Left colon (tissue), 2 donors: ENCODE measurements around the gene DCAF10. TPM values are rescaled to one million over a fixed set of nuclear protein-coding genes. Genes with fewer than 3 reads are reported as not detected.
"Not testable (repeated sequence)": the region's sequence is repeated elsewhere in the genome, so short reads cannot be mapped to it uniquely, and the experiment has no call there.

Experiments used
- ATAC-seq: fragments of 200-7000 bp; cut with Tn5 transposase; one replicate; pipeline ENCODE4 v1.9.1; 2020; ENCODE audit warnings: mild to moderate bottlenecking, moderate library complexity
- DNase-seq, 2 donors: peaks; one replicate each; pipeline ENCODE4 v3.0.0-alpha.2; 2020
- intact Hi-C, 2 donors: fragments of 100-400 bp; cut with DNase I in 1 of 2; cut with micrococcal nuclease in 1 of 2; formaldehyde crosslinking; loops; one replicate each; pipeline versions ENCODE4 v1.11.2 to v1.14.0; 2022; cut with DNase I, micrococcal nuclease
- long read RNA-seq: library from polyadenylated mRNA; unstranded; transcript quantifications from one replicate; pipeline ENCODE4 v2.0.0, GENCODE V29; 2021
- total RNA-seq, 2 donors: library from RNA; stranded (reverse); fragmentation: NEBNext Ultra II Directional; extraction: Animal tissue kit (Norgen Biotek cat#: 25700); gene quantifications; one replicate each; pipeline ENCODE4 v1.2.1, GENCODE V29; 2021
- donor health status: DM: no; HTN: no; CAD: no.
- donor health status: DM: yes; HTN: yes; CAD: no.

The DCAF10 gene, protein sequence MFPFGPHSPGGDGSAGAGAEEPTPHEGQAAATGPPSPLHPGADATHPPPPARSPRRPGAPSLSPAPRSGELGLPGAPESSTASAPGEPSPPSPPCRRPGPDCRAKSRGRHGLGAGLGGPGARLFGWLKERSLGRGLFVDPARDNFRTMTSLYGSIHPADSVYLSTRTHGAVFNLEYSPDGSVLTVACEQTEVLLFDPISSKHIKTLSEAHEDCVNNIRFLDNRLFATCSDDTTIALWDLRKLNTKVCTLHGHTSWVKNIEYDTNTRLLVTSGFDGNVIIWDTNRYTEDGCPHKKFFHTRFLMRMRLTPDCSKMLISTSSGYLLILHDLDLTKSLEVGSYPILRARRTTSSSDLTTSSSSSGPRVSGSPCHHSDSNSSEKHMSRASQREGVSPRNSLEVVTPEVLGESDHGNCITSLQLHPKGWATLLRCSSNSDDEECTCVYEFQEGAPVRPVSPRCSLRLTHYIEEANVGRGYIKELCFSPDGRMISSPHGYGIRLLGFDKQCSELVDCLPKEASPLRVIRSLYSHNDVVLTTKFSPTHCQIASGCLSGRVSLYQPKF
- total RNA-seq = 10 to 100 TPM; 21.2 to 26.9 TPM
- long read RNA-seq, transcript DCAF10-202 (7 exons, 3,862 nt) = major isoform, 30 of 60 reads
- long read RNA-seq, partial matches to known transcripts = 5 of 60 reads
- long read RNA-seq, other reads (novel, unspliced or antisense) = 25 of 60 reads

DNA sequence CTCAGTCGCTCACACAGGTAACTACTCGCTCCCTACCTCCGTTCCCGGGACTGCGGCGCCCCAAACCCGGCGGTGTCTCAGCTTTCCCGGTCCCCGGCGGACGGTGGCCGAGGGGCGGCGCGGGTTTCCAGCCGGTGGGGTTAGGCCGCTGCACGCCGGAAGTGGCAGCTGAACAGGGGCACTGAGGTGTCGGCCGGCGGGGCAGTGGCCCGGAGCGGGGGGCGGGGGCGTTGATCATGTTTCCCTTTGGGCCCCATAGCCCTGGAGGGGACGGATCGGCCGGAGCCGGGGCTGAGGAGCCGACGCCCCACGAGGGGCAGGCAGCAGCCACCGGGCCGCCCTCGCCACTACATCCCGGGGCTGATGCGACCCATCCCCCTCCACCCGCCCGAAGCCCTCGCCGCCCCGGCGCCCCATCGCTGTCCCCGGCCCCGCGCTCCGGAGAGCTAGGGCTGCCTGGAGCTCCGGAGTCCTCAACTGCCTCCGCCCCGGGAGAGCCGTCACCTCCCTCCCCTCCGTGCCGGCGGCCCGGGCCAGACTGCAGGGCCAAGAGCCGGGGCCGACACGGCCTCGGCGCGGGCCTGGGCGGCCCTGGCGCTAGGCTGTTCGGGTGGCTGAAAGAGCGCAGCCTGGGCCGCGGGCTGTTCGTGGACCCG, at the start of gene DCAF10:
TSS of gene DCAF10 (plus strand) at position 167 of the 656 bp plus-strand sequence. CDS start at position 237, 70 bp downstream.
- DNase-seq = peak; percentile 83 to 88
- intact Hi-C loops = no loop called here
- peak; percentile 89 for ATAC-seq

DNA sequence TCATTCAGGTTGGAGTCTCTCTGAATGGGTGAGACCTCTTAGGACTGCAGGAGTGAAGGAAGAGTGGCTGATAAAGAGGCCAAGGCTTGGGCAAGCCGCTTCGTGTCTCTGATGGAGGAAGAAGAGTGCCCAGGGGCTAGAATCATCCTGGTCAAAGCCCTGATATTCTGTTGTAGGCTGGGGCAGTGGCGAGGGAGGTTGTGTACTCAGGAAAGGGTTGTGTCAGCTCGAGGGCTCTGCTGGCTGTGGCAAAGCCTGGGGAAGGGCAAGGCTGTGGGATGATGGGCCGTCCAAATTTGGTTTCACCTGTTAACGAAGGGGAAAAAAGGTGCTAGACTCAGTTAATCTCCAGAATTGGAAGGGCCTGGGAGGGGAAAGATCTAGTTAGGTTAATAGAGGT, 49.4 kb upstream of the DCAF10 start:
- intact Hi-C loops = loop anchor here in 1 of 2 donors (10.0 kb wide), 1 partner anchor 196 kb away; no protein-coding TSS in a partner anchor
- ATAC-seq = no peak

GRCh38 chr9:37751704-37752103, 48.9 kb upstream of the DCAF10 start:
- DNase-seq, ATAC-seq: not testable (repeated sequence)
- intact Hi-C loops = loop anchor here in 1 of 2 donors (10.0 kb wide), 1 partner anchor 197 kb away; no protein-coding TSS in a partner anchor

More for the DNA sequence above, 49.4 kb upstream of the DCAF10 start:
- DNase-seq = no peak

- not testable (repeated sequence) for ATAC-seq, DNase-seq
- intact Hi-C loops = loop anchor here in 1 of 2 donors (10.0 kb wide), 1 partner anchor 197 kb away; no protein-coding TSS in a partner anchor
These were observed 48.5 kb upstream of the DCAF10 start for GRCh38 chr9:37752112-37752511.

DNA sequence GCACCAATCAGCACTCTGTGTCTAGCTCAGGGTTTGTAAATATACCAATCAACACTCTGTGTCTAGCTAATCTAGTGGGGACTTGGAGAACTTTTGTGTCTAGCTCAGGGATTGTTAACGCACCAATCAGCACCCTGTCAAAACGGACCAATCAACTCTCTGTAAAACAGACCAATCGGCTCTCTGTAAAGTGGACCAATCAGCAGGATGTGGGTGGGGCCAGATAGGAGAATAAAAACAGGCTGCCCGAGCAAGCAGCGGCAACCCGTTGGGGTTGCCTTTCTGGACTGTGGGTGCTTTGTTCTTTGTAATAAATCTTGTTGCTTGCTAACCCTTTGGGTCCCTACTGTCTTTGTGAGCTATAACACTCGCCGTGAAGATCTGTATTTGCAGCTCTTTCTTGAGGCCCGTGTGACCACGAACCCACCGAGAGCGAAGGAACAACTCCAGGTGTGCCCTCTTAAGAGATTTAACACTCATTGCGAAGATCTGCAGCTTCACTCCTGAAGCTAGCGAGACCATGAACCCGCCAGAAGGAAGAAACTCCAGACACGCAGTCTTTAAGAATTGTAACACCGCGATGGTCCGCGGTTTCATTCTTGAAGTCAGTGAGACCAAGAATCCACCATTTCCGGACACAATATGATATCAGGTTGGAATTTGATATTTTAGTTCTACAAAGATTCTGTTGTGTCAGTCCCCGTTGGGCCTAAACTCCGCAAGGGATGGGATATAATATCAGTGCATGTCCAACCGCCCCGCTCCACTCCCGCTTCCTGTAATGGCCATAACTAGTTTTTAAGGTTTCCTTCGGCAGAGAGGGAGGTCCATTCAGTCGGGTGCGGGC, 47.7 kb upstream of the DCAF10 start:
- intact Hi-C loops = loop anchor here in 1 of 2 donors (10.0 kb wide), 1 partner anchor 198 kb away; no protein-coding TSS in a partner anchor
- ATAC-seq (no peak), DNase-seq (peak in 1 of 2 donors; percentile 24)

GRCh38 chr9:37753489-37754190, 47.0 kb upstream of the DCAF10 start, which contains the start of gene TRMT10B:
Gene TRMT10B, plus strand, starts transcription at chr9:37753805. Its CDS starts 8,127 bp downstream, at chr9:37761932.
- peak; percentile 95 for ATAC-seq
- intact Hi-C loops = loop anchor here in 1 of 2 donors (10.0 kb wide), 1 partner anchor 199 kb away; no protein-coding TSS in a partner anchor
- peak; percentile 54 to 73 for DNase-seq

DNA sequence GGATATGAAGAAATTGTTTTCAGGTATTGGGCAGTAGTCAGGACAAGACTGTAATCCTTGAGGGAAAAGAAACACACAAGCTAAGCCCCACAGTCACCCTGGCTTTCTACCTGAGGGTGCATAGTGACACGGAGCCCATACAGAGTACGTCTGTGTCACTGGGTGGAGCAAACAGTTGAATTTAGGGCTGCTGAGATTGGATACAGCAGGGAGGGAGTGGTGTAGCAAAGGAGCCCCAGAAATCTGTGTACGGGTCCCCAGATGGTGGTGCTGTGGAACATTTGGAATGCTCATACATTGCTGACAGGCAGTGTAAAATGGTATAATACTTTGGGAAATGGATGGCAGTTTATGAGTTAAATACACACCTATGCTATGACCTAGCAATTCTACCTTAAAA, 41.9 kb upstream of the DCAF10 start:
- DNase-seq = no peak
- intact Hi-C loops = loop anchor here in 1 of 2 donors (10.0 kb wide), 1 partner anchor 204 kb away; no protein-coding TSS in a partner anchor
- ATAC-seq = no peak

- DNase-seq (no peak), ATAC-seq (no peak)
- intact Hi-C loops = no loop called here
These were observed 40.0 kb upstream of the DCAF10 start for GRCh38 chr9:37760416-37761161.

- intact Hi-C loops = no loop called here
- DNase-seq (no peak), ATAC-seq (no peak)
These were observed 39.1 kb upstream of the DCAF10 start for GRCh38 chr9:37761511-37761910.

- DNase-seq, ATAC-seq, intact Hi-C loops: not testable (repeated sequence)
These were observed 35.3 kb upstream of the DCAF10 start for GRCh38 chr9:37765263-37765662.

- DNase-seq (no peak), ATAC-seq (no peak)
- intact Hi-C loops = no loop called here
These were observed 31.3 kb upstream of the DCAF10 start for GRCh38 chr9:37769306-37769705.

DNA sequence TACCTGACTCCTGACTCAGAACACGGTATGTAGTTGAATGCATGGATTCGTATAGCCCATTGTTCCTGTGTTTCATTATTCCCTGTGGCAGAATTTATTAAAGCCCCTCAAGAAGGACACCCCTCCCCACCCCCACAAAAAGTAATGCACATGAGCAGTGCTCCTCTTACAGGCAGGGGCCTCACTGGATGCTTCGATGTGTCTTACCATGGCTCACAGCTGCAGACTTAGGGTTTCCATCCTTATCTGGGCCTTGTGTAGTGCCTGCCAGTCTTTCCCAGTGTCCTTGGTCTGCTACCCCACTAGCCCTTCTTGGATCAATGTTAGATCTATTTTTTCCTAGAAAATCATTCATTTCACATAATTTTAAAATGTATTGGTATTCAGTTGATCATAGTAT, 30.6 kb upstream of the DCAF10 start:
- no peak for DNase-seq
- ATAC-seq = no peak
- intact Hi-C loops = no loop called here

- ATAC-seq = no peak
- no peak for DNase-seq
- intact Hi-C loops = no loop called here
These were observed 25.2 kb upstream of the DCAF10 start for GRCh38 chr9:37775216-37775919.

DNA sequence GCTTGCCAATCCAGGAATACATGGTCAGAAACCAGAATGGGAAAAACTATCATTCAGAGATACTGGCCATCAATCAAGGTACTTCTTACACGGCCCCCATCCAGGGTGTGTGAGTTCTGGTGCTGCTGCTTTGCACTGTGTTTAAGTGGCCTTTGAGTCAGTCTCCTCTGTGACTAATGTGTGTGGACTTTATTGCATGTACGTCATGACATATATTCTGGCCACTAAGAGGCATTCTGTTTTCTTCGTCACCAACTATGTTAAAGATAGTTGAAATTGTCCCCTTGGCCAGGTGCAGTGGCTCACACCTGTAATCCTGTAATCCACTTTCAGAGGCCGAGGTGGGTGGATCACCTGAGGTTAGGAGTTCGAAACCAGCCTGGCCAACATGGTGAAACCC, 24.3 kb upstream of the DCAF10 start:
- ATAC-seq (no peak), DNase-seq (no peak)
- intact Hi-C loops = no loop called here

- no peak for DNase-seq
- ATAC-seq = no peak
- intact Hi-C loops = no loop called here
These were observed 22.1 kb upstream of the DCAF10 start for GRCh38 chr9:37778534-37778933.

DNA sequence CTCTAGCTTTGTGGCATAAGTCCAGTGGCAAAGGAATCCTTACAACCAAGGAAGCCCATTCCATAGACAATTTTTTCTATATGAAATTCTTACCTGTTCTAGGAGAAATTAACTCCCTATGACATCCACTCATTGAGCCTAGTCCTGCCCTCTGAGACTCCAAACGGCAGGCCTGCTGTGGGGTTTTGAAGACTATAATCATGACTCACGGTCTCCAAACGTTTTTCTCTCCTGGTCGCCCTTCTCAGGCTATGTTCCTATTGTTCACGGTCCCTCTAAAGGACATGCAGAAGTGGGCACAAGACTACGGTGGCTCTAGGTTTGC, 16.3 kb upstream of the DCAF10 start:
- peak; percentile 8 for ATAC-seq
- intact Hi-C loops = no loop called here
- DNase-seq = no peak
